NCI-H446 treated with DMSO at 0.1 percent for 48 hours (cell line): ENCODE data around the gene PHF23.

ENCODE experiments used
- DNase-seq: peaks from one replicate; lab custom pipeline; 2025; lab: John Stamatoyannopoulos, UW

Gene PHF23

DNA sequence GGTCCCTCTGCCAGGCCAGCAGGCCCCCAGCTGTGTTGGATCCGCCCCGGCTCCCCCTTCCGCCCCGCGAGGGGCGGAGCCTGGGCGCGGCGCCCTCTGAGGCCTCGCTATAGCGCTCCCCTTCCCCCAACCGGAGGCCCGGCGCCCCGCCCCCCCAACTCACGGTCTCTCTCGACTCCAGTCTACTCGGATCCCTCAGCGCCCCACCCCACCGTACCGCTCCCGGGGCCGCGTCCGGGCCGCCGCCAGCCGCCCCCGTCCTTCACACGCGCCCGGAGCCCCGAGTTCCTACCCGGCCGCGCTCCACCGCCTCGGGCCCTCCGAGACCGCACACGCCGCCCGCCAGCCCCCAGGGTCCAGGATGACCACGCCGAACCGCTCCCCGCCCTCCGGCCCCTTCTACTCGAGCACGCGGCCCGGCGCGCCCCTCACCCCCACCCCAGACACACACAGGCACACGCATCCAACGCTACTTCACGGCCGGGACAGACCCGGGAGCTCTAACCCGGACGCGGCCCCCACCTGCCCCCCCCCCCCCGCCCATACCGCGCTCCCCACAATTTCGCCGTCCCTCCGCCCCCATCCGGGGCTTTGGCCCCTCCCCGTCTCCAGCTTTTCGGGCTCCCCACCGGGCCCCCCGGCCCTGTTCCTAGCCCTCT, 1.4 kb downstream of the PHF23 start:
- no peak for DNase-seq

DNA sequence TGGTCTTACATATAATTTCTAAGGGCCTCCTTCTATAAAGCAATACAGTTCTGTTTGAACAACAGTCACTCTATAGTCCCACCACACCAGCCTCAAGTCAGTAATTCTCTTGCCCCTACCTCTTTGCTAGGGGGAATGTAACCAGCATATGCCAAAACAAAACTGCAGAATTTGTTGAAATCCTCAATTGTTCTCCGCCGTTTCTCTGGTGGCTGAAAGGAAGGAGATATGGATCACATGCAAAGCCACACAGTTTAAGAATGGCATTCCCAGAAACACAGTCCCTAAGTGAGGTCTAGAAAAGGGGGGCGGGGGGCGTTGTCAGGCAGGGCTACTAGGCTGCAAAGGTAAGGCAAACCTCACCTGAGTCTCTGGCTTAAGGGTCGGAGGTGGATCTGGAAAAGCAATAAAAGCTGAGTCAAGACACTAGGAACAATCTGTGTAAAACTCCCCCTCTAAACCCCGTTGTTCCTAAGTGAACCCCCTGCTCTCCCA, 1.9 kb downstream of the PHF23 start:
- no peak for DNase-seq

DNA sequence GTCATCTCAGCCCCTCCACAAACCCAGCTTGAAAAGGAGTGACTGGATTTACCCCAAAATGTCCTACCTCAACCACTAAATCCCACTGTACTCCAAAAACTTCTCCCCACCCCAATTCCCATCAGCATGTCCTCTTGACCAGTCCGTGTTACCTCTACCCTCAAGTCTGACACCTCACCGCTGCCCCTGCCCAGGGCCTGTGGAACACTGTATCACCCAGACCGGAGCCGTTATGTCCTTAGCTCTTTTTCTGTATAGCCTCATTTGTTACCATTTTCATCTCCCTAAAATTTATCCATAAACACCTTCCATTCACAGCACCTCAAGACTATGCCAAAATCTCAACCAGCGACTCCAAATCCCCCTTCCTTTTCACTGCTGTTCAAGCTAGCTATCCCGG, 2.4 kb downstream of the PHF23 start:
- DNase-seq, result no peak

DNA sequence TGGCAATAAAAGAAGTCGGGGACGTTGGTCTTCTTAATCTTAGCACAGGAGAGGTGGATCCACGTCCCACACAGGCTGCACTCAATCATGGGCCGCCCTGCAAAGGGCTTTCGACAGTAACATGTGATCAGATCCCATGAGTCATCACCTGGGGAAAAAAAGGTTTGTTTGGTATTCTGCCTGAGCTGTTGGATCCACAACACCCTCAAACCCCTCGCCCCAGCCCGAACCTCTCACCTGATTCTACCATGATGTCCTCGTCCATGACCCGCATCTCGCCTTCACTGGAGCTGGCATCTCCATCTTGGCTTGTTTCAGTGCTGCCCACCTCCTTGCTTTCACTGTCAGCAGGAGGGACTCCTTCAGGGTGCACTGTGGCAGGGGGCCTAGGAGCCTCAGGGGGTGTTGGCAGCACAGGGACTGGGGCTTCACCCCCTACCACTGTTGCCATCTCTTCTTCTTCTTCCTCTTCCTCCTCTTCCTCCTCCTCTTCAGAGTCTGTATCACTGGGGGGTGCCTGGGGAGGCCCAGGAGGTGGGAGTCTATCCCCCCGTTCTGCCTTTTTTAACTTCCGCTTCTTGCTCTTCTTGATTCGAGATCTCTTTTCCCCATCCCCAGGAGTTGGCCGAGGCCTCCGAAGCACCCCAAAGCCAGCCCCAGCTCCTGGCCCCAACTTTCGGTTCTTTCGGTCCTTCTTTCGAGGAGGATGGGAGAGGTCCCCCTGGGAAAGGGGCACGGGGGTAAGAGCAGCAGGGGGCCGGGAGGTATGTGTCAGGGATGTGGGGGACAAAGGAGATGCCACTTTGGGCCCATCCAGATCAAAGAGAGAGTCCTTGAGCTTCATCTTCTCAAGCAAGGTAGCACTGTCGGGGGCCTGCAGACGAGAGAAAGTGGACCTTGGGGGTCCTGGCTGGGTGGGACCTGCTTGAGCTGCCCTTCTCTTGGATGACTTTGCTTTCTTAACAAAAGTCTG, 3.3 kb downstream of the PHF23 start:
- DNase-seq, result no peak

DNA sequence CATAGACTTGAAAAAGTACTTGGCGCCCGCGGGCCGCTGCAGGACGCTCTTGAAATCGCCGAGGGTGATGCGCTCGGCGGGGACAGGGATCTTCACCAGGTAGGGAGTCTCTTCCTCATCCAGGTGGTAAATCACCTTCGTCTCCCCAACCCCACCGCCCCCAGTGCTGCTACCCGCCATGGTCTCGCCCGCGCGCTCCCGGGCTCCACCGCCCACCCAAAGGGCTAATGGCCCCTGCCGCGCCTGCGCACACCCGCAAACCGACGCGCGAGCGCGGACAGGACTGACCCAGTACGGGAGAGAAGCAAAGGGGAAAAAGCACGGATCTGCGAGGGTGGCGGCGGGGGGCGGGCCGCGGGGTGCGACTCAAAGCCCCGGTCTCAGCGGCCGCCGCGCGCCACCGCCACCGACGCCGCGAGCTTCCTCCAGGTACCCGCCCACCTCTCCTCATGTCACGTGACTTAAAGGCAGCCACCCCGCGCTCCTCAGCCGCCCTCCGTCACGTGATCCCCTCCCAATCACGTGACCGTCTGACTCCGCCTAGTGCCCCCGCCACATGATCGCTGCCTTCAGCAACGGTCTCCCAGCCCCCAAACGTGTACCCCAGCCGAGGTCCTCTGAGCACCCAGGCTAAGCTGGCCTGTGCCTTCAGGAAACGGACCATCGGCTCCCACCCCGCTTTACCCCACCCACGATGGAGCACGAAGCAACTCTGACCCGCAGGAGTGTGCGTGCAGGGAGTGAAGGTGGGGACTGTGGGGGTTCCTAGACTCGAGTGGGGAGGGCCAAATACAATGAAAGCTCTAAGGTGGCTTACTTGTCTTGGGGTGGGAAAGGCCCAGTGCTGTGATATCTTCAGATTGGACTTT, 4.9 kb downstream of the PHF23 start, which contains the start of gene DVL2:
DVL2 (minus strand) TSS at position 435 of the 869 bp plus-strand sequence; CDS start at position 180, 255 bp downstream.
- DNase-seq, result peak; percentile 87

DNA sequence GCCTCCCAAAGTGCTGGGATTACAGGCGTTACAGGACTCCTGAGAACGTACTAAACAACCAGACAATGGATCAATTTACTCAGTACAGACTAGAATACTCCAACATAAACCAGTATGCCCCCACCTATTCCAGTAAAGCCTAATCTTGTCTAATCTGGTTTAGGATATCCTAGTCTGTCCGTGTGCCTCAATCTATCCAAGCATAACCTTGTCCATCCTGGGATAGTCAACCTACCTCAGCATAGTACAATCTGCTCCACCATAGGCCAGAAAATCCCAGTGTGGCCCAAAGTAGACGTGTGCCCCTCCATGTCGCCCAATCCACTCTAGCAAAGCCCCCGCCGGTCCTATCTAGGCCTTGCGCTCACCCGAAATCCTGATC, 5.6 kb downstream of the PHF23 start:
- DNase-seq, result no peak

DNA sequence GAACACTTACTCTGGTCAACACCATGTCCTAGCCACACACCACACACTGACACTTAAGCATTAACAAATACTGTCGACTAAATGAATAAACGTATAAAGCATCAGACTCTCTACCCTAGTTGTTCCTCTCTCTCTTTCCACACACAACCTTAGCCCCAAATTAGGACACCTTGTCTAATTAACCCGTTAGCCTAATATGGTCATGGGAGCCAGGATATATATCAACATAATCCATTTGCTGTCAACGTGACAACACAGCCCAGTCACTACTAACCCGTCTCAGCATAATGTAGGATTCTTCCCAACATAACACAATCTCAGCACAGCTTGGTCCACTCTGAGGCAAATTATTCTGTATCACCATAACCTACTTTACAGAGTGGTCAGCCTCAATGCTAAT, 7.1 kb downstream of the PHF23 start:
- no peak for DNase-seq

DNA sequence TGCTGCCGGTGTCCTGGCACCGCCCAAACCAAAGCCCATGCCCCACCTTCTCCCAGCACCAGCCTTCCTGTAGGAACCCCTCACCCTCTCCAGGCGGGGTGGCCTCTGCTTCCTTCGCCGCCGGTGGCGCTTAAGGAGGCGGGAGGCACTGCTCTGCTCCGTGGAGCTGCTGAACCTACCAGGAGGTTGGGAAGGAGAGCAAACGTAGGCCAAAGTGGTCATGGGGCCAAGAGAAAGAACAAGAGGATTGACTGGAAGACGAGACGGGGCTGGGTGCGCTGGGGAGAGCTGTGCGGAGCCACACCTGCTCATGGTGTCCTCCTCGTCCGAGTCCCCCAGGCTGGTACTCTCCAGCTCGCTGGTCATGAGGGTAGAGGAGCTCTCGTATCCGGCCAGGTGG, 9.8 kb downstream of the PHF23 start:
- DNase-seq, result no peak

DNA sequence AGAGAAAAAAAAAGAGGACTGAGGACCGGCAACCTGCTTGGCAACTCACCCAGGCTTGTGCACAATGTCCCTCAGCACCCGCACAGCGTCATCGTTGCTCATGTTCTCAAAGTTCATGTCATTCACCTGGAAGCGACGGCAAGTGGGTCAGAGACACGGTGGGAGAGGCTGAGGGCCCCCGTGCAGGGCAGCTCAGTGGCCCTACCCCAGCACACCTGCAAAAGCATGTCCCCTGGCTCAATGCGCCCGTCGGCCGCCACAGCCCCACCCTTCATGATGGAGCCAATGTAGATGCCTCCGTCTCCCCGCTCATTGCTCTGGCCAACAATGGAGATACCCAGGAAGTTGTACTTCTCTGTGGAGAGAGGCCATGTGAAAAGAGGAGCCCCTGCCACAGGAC, 10.3 kb downstream of the PHF23 start:
- no peak for DNase-seq

DNA sequence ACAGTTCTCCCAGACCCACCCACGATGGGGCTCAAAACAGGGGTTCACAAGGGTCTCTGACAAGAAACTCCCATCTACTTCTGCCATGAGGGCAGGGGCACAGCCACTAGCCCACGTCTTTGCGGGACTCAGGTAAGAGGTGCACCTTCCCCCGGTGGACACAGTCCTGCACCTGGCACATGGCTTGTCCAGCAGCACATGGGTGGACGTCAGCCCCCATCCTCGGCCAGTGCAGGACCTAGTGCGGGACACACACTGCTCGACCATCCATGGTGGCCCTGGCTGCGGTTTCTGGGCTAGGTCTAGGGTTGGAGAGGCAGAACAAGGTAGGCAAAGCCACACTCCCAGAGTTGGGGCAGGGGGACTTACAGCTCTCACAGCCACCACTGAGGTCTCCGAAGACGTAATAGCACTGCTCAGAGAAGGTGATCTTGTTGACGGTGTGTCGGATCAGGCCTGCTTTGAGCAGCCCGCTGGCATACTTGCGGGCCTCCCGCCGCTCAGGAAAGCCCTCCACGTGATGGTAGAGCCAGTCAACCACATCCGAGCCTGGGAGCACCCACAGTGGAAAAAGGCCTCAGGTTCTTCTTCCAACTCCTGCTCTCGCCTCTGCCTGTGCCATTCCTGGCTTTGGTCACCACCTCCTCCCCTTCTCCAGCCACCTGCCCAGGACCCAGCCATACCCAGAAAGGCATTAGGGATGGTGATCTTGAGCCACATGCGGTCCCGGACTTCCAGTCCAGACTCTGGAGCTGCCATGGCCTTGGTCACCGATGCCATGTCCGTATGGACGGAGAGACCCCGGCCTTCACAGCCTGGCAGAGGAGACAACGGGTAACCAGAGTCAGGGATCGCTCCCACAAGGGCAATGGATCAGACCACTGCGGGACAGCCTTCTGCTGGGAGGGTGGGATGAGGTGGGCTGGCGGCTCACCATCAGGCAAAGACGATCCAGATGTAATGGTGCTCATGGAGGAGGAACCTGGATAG, 12.2 kb downstream of the PHF23 start:
- no peak for DNase-seq

DNA sequence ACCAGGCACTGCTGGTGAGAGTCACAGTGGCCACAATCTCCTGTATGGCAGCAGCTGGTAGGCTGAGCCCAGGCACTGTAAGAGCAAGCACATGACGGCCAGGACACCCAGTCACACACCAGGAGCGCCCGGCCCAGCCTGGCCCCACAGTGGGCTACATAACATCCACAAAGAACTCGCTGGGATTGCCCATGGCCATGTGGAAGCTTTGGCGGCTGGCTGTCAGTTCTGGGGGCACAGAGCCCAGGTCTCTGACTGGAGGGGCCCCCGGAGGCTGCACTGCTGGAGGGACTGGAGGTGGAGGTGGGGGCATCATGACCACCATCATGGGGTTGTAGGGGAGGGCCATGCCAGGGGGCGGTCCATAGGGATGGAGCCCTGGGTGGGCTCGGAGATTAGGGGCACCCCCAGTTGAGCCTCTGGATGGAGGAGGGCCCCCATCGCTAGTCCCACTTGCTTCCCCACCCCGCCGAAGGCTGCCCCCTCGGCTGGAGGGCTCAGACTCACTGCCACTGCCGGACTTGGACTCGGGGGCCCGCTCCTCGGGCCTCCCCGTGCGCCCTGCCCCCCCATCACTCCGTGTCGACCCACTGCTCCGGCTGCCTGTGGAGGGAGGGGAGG, 13.4 kb downstream of the PHF23 start:
- DNase-seq, result no peak

DNA sequence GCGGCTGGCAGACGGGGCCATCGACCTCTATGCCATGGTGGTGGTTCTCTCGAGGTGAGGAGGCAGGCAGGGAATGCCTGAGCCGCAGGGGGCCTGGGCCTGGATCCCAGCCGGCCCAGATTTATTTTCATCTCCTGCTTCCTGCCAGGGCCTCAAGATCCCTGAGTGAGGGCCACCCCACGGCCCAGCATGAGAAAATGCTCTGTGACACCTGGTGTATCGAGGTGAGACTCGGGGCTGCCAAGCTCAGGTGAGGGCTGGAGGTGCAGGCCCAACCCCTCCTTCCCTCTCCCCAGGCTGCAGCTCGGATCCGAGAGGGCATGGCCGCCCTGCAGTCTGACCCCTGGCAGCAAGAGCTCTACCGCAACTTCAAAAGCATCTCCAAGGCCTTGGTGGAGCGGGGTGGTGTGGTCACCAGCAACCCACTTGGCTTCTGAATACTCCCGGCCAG, 14.6 kb downstream of the PHF23 start:
- no peak for DNase-seq

DNA sequence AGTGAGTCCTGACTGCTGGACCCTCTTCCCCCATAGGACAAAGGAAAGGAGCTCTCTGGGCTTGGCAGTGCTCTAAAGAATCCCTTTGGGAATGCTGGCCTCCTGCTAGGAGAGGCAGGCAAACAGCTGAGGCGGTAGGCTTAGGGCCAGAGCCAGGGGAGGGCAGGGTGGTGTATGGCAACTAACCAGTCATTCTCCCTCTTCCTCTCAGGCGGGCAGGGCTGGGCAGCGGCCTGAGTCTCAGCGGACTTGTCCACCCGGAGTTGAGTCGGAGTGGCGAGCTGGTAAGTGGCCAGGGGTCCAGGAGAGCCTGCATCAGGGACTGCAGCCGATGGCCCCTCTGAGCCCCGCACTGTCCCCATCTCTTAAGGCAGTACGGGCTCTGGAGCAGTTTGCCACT, 15.1 kb downstream of the PHF23 start:
- DNase-seq, result no peak

DNA sequence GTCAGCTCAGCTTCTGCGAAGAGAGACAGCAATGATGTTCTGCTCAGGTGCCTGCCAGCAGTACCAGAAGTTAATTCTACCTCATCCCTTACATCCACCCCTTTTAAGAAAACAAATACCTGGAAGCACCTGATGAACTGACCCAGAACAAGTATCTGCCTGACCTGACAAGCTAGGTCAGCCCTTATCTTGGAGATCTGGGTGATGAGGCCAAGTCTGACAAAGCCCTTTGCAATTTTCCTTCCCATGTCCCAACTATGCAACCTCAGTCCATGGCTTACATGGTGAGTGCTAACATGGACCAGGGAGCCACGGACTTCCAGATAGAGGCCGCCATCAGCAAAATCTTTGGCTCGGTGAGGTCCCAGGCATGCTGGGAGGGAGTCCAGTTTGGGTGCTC, 15.9 kb downstream of the PHF23 start:
- DNase-seq, result no peak

DNA sequence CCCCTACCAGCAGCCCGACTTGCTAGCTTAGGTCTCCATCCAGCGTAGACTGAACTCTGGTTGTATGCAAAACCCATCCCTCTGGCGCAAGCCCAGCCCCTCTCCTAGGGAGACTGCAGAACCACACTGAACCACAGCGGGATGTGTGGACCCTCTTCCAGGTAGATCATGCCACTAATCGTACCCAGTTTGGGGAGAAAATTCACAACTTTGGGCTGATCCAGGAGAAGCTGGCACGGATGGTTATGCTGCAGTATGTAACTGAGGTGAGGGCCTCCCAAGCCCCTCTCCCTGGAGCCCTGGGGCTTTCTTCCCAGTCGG, 16.3 kb downstream of the PHF23 start:
- DNase-seq, result no peak

DNA sequence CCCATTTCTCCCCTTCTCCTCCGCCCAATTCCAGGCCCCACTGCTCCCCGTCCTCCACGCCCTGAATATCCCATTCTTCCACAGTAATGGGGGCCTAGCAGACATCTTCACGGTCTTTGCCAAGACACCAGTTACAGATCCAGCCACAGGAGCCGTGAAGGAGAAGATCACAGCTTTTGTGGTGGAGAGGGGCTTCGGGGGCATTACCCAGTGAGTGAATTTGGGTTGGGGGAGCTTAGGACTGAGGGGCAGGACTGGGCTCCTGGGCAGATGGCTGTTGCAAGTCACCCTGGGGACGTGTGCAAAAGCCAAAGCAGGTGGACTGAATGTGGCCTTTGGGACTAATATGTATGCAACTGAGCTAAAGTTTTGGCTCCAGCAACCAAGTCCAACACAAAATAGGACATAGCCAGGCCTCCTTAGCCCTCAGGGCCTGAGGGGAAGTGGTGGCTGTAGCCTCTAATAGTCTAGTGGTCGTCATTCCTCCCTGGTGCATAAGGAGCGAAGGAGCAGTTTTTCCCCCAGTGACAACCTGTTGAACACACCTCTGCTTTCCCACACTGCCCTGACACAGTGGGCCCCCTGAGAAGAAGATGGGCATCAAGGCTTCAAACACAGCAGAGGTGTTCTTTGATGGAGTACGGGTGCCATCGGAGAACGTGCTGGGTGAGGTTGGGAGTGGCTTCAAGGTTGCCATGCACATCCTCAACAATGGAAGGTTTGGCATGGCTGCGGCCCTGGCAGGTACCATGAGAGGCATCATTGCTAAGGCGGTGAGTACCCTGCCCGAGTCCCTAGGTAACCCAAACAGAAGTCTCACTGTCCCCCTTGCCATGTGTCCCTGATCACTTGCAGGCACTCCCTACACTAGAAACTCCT, 16.9 kb downstream of the PHF23 start:
- no peak for DNase-seq

DNA sequence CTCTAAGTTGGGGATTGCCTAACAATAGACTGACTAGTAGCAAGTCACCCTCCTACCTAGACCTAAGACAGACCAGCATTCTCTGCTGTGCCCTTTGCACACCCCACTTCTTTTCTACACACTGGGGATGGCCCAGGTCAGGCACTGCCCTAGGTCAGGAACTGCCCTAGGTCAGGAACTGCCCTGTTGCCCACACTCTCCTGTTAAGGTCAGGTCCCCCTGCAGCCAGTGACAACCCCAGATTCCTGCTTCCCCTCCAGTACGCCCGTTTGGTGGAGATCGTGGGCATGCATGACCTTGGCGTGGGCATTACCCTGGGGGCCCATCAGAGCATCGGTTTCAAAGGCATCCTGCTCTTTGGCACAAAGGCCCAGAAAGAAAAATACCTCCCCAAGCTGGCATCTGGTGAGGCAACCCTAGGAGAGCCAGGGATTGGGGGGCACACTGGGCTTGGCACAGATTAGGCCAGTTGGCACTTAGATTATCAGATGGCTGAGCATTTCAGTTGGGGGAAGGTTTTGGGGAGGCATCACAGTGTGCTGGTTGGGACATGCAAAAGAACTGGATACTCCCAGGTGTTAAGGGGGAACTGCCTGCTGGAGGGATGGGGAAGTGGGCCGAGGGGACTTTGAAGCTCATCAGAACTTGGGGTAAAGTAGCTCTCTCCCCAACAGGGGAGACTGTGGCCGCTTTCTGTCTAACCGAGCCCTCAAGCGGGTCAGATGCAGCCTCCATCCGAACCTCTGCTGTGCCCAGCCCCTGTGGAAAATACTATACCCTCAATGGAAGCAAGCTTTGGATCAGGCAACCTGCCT, 17.8 kb downstream of the PHF23 start:
- no peak for DNase-seq

DNA sequence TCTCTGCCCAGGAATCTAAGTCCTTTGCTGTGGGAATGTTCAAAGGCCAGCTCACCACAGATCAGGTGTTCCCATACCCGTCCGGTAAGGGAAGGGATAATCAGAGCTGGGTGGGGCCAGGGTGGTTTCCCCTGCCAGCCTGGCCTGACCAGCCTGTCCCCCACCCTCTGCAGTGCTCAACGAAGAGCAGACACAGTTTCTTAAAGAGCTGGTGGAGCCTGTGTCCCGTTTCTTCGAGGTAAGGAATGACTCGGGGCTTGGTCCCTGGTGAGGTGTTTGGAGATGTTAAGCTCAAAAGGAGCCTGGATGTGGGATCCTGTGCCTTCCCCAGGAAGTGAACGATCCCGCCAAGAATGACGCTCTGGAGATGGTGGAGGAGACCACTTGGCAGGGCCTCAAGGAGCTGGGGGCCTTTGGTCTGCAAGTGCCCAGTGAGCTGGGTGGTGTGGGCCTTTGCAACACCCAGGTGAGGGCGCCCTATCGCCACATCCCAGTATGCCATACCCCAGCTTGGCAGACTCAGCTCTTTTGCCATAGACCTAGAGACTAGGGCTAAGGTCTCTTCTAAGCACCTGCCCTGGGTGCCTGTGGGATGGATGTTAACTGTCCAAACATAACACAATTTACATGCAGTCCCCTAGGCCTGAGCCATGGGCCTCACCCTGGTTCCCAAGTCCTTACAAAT, 18.5 kb downstream of the PHF23 start:
- DNase-seq, result no peak
